Astrocyte (in vitro differentiated cells and primary cell): Measurements from ENCODE around the gene GARIN5B. TPM values are rescaled to one million over a fixed set of nuclear protein-coding genes. Genes with fewer than 3 reads are reported as not detected.
"Not testable (repeated sequence)": the region's sequence is repeated elsewhere in the genome, so short reads cannot be mapped to it uniquely, and the experiment has no call there.

Experiments
- DNase-seq: peaks from one replicate; pipeline ENCODE4 v3.0.0-alpha.2; 2010; ENCODE audit warnings: low read depth
- FAIRE-seq: peaks from 2 replicates; lab custom pipeline; 2011; peaks lifted over from hg19 to GRCh38; lab: Jason Lieb, UNC
- H2AFZ ChIP-seq: 2 replicates; pipeline ENCODE4 v1.6.0; 2012; ENCODE audit warnings: low read depth, low read length, inconsistent platforms
- H3K27ac ChIP-seq: 2 replicates; pipeline ENCODE4 v1.5.1; 2011; ENCODE audit warnings: low read depth, low read length, inconsistent platforms
- H3K27me3 ChIP-seq: 2 replicates; pipeline ENCODE4 v1.6.0; 2011; ENCODE audit warnings: low read length, inconsistent platforms; ENCODE audit not compliant: insufficient read depth
- H3K36me3 ChIP-seq: 2 replicates; pipeline ENCODE4 v1.5.1; 2011; ENCODE audit warnings: low read length, inconsistent platforms; ENCODE audit not compliant: insufficient read depth
- H3K4me1 ChIP-seq: 2 replicates; pipeline ENCODE4 v1.5.1; 2011; ENCODE audit warnings: low read length, inconsistent platforms; ENCODE audit not compliant: insufficient read depth
- H3K4me2 ChIP-seq: 2 replicates; pipeline ENCODE4 v1.6.0; 2012; ENCODE audit warnings: low read length, inconsistent platforms
- H3K4me3 ChIP-seq: 2 replicates; pipeline ENCODE4 v1.5.1; 2011; ENCODE audit warnings: low read depth, mild to moderate bottlenecking, low read length, inconsistent platforms; ENCODE audit not compliant: insufficient read depth
- H3K79me2 ChIP-seq: 2 replicates; pipeline ENCODE4 v1.6.0; 2012; ENCODE audit warnings: mild to moderate bottlenecking, low read length, inconsistent platforms; ENCODE audit not compliant: insufficient read depth
- H3K9ac ChIP-seq: 2 replicates; pipeline ENCODE4 v1.6.0; 2012; ENCODE audit warnings: mild to moderate bottlenecking, low read length, inconsistent platforms
- H3K9me3 ChIP-seq: 2 replicates; pipeline ENCODE4 v1.5.1; 2012; ENCODE audit warnings: low read depth, mild to moderate bottlenecking, low read length, inconsistent platforms; ENCODE audit not compliant: insufficient read depth
- H4K20me1 ChIP-seq: 2 replicates; pipeline ENCODE4 v1.6.0; 2012; ENCODE audit warnings: low read length, inconsistent platforms; ENCODE audit not compliant: insufficient read depth
- H3K27ac Mint-ChIP-seq: one replicate; pipeline ENCODE4 v1.8.0; 2021; ENCODE audit warnings: mild to moderate bottlenecking, mixed read lengths; ENCODE audit not compliant: unreplicated experiment
- H3K27me3 Mint-ChIP-seq: one replicate; pipeline ENCODE4 v1.8.0; 2021; ENCODE audit warnings: low read depth, mixed read lengths; ENCODE audit not compliant: unreplicated experiment
- H3K36me3 Mint-ChIP-seq: one replicate; pipeline ENCODE4 v1.8.0; 2021; ENCODE audit warnings: low read depth, mixed read lengths; ENCODE audit not compliant: unreplicated experiment
- H3K4me1 Mint-ChIP-seq: one replicate; pipeline ENCODE4 v1.8.0; 2021; ENCODE audit warnings: low read depth, mixed read lengths; ENCODE audit not compliant: unreplicated experiment
- H3K4me3 Mint-ChIP-seq: one replicate; pipeline ENCODE4 v1.8.0; 2021; ENCODE audit warnings: mild to moderate bottlenecking, moderate library complexity, mixed read lengths; ENCODE audit not compliant: unreplicated experiment
- H3K9me3 Mint-ChIP-seq: one replicate; pipeline ENCODE4 v1.8.0; 2021; ENCODE audit warnings: mild to moderate bottlenecking, mixed read lengths; ENCODE audit not compliant: unreplicated experiment
- CTCF ChIP-seq: IDR thresholded peaks from 2 replicates; pipeline ENCODE4 v1.5.1; 2011; ENCODE audit warnings: low read depth, mild to moderate bottlenecking, inconsistent platforms, low read length, moderate library complexity; ENCODE audit not compliant: insufficient read depth
- EZH2 ChIP-seq: IDR thresholded peaks from 2 replicates; pipeline ENCODE4 v1.6.1; 2012; ENCODE audit warnings: mild to moderate bottlenecking, low read length, inconsistent platforms; ENCODE audit not compliant: insufficient read depth
- total RNA-seq: library from RNA; stranded (reverse); gene quantifications from 2 replicates; pipeline ENCODE4 v1.2.1, GENCODE V29; 2021

Gene GARIN5B
- total RNA-seq, 1 donor from 2014 or later: 0.20 TPM

GRCh38 chr19:55408533-55408872 is 45.4 kb upstream of the GARIN5B start:
- peaks cover 33% of the 10 kb centered on the region for H4K20me1 ChIP-seq
- DNase-seq: no peak
- Mint-ChIP-seq H3K27ac (peak overlapping the region; percentile 96), H3K9me3 (peaks cover 14% of the 10 kb centered on the region), H3K36me3 (peaks cover 21% of the 10 kb centered on the region), H3K27me3 (peaks cover 10% of the 10 kb centered on the region), H3K4me1 (peaks cover 15% of the 10 kb centered on the region), H3K4me3 (peak overlapping the region; percentile 87)
- H3K4me2 ChIP-seq: peak overlapping the region; percentile 94
- TF ChIP-seq EZH2: no peak
- no peak for TF ChIP-seq CTCF
- peak overlapping the region; percentile 90 for H3K27ac ChIP-seq
- H3K36me3 ChIP-seq: peaks cover 13% of the 10 kb centered on the region
- H3K79me2 ChIP-seq: peaks cover 36% of the 10 kb centered on the region
- no peaks in the 10 kb centered on the region for H3K27me3 ChIP-seq
- no peak for FAIRE-seq
- no peaks in the 10 kb centered on the region for H3K9me3 ChIP-seq
- H2AFZ ChIP-seq: peak overlapping the region; percentile 91
- peak overlapping the region; percentile 64 for H3K9ac ChIP-seq
- peak overlapping the region; percentile 48 for H3K4me3 ChIP-seq
- H3K4me1 ChIP-seq: peaks cover 16% of the 10 kb centered on the region

DNA sequence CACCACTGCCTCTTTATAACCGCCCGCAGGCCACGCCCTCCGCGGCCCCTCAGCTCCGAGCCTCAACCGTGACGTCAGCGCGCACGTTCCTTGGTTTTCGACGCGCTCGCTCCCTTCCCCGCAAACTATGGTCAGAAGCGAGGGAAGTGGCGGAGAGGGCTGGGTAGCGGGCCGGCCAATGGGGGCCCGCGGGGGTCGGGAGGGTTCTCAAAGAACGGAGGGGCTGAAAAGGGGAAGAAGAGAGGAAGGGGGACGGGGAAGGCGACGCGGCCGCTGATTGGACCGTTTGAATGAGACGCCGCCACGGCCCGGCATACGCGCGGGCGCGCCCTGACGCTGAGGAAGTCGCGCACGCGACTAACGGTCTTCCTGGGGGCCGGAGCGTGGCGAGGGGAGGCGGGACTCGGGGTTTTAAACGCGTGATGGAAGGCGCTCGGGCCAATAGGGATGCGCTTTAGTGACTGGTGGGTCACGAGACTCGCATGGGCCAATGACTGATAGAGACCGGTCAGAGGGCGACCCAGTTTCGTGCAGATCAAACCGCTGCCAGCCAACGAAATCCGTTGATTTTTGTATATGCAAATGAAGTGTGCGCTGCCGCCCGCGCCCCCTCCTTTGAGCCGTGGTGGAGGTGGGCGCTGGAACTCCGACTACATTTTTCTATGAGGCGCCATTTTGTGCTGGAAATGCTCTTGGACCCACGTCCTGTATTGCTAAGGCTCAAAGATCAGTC is 44.9 kb upstream of the GARIN5B start:
- DNase-seq (peak; percentile 99), FAIRE-seq (peak; percentile 54)
- Mint-ChIP-seq H3K4me3 (peak overlapping the region; percentile 87), H3K9me3 (peaks cover 14% of the 10 kb centered on the region), H3K27ac (peak overlapping the region; percentile 96), H3K27me3 (peaks cover 10% of the 10 kb centered on the region), H3K36me3 (peaks cover 21% of the 10 kb centered on the region), H3K4me1 (peaks cover 15% of the 10 kb centered on the region)
- Histone ChIP-seq H3K36me3 (peaks cover 19% of the 10 kb centered on the region), H2AFZ (peak overlapping the region; percentile 91), H3K4me2 (peak overlapping the region; percentile 94), H4K20me1 (peaks cover 39% of the 10 kb centered on the region), H3K9me3 (no peaks in the 10 kb centered on the region), H3K27ac (peak overlapping the region; percentile 99), H3K4me3 (peak overlapping the region; percentile 81), H3K4me1 (peaks cover 20% of the 10 kb centered on the region), H3K27me3 (no peaks in the 10 kb centered on the region), H3K9ac (peak overlapping the region; percentile 95), H3K79me2 (peaks cover 41% of the 10 kb centered on the region)
- TF ChIP-seq CTCF: no peak
- no peak for TF ChIP-seq EZH2

GRCh38 chr19:55407550-55407799 is 44.4 kb upstream of the GARIN5B start, which contains the start of gene UBE2S:
UBE2S (minus strand) TSS chr19:55407788; CDS start chr19:55407589, 199 bp downstream.
- peak within 1 kb of the TSS; percentile 91 for H2AFZ ChIP-seq
- H3K79me2 ChIP-seq: peaks cover 46% of the 10 kb centered on the region
- peaks cover 15% of the 10 kb centered on the region for H3K4me1 Mint-ChIP-seq
- H3K9ac ChIP-seq: peak within 1 kb of the TSS; percentile 95
- FAIRE-seq, H3K27me3 Mint-ChIP-seq, H3K27me3 ChIP-seq, H3K9me3 ChIP-seq, DNase-seq: not testable (repeated sequence)
- peaks cover 23% of the 10 kb centered on the region for H3K36me3 ChIP-seq
- H3K27ac Mint-ChIP-seq: peak within 1 kb of the TSS; percentile 96
- peaks cover 21% of the 10 kb centered on the region for H3K36me3 Mint-ChIP-seq
- peak within 1 kb of the TSS; percentile 99 for H3K27ac ChIP-seq
- H3K9me3 Mint-ChIP-seq: peaks cover 14% of the 10 kb centered on the region
- H3K4me3 Mint-ChIP-seq: peak within 1 kb of the TSS; percentile 87
- H3K4me3 ChIP-seq: peak within 1 kb of the TSS; percentile 81
- H3K4me1 ChIP-seq: peaks cover 20% of the 10 kb centered on the region
- H4K20me1 ChIP-seq: peaks cover 43% of the 10 kb centered on the region
- H3K4me2 ChIP-seq: peak within 1 kb of the TSS; percentile 94
